Hepatic stellate cell (primary cell): ENCODE data around the gene ICA1.

ENCODE experiments used
- DNase-seq: peaks from one replicate; pipeline ENCODE4 v3.0.0; 2011; ENCODE audit warnings: low spot score

The ICA1 gene

DNA sequence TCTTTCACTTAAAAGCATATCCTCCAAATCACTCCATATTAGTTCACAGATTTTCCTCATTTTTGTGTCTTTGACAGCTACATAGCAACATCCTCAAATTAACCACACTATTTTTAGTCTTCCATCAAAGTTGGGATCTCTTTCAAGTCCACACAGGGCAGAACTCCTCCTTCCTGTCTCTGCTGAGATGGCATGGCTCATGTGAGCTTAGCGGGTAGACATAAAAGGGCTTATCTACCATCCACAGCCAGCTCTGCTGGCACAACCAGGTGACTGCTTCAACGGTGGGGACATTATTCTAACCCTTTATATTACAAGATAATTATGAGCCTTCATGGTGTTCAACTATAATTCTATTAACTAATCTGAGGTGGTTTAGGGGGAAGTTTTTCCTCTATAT is 35.5 kb downstream of the ICA1 start:
- no peak for DNase-seq

DNA sequence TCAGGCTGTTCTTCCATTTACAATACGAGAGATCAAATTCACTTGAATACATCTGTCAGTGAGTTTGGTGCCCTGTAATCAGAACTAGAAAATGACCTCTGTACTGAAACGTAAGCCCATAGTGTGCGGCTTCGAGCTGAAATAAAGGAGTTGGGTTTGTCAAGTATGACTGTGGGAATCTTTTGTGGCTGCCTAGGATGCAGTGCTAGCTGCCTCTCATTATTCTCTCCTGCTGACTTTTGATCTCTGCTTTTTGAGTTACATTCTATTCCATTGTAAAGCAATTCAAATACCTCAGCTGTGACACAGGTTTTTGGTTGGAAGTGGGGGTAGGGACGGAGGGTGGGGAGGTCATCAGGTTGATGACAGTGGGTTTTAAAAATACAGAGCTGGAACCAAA is 40.4 kb downstream of the ICA1 start:
- DNase-seq, result no peak

DNA sequence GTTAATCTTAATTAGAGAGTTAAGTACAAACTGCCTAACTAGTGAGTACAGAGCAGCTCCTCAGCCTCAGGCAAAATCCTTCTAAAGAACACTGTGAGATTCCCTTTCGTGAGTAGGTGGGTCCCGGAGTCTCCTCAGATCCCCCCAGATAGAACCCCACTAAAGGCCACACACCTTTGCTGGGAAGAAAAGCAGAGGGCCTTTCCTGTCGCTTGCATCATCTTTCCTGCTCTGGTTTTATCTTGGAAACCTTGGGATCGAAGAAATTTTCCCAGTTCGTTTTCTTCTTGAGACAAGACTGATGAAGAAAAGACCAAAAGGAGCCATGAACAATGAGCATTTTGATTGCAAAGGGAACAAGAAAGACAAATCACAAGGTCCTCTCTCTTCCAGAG is 40.9 kb downstream of the ICA1 start:
- no peak for DNase-seq

DNA sequence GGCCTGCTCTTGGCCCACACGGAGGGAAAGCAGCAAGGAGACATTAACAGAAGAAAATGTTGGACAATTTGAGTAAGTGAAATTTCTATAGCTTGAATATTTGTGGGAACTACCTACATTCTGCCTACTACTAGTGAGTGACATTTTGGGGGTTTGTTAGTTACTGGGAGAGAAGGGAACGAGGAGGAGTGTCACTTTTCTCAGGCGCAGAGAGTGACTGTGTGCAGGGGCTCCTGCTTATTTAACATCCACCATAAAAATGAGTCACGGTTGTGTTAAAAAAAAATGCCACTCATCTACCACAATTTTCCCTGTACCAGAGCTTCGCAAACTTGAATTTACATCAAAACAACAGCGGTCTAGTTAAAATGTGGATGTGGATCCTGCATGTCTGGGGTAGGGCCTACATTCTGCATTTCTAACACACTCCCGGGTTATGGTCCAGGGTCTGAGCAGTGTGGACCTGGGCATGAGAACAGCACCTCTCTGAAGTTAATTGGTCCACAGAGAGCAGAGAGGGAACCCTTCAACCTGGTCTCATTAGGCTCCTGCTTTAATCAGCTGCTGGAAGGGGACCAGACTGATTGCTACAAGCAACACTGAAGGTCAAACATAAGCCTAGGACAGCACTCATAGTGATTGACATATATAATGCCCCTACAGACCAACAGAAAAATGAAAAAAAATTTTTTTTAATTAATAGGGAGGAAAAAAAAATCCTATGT is 41.4 kb downstream of the ICA1 start:
- no peak for DNase-seq

DNA sequence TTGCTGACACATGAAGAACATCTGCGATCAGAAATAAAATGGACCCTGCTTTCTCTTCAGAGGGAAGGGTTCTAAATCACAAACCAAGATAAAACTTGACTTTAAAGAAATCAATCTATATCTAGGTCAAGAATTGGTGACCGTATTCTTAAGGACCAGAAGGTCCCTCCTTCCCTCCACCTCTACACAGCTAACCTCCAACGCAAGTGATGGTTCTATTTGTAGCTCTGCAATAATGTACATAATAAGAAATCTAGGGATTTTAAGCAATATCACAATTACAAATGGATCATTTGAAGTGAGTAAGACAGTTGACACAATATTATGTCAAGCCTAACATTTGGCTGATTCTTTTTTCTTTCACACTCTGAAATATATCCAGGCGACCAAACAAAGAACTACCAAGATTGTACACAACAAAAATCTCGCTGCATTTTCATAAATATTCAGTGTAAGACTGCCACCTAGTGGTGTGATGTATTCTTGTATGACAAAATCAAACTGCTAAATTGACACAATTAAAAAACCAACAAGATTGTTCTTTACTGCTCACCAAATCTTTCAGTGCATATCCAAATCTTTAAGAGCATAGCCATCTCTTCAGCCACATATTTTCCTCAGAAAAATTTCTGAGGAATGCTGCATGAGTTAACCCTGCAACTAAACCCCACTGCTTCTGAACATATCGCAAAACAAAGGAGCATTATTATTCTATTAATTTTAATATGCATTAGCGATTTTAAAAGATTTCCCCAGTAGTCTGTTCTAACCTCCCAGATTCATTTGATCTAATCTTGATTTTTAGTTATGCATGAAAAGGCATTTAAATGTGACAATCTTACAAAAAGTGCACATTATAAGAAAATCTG is 44.5 kb downstream of the ICA1 start:
- DNase-seq, result peak; percentile 9

DNA sequence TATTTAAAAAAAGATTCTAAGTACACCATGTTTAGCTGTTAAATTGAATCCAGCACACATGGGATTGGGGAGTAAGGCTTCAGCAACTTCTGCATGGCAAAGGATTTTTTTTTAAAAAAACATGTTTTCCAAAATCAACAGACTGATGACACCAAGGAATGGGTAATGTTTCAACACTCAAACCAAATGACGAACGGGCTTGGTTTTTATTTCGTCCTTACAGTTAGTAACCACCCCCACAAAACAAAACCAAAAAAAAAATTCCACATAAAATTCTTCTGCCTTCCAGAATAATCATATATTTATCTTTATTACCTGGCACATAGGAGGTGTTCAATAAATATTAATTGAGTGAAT is 45.7 kb downstream of the ICA1 start:
- no peak for DNase-seq

DNA sequence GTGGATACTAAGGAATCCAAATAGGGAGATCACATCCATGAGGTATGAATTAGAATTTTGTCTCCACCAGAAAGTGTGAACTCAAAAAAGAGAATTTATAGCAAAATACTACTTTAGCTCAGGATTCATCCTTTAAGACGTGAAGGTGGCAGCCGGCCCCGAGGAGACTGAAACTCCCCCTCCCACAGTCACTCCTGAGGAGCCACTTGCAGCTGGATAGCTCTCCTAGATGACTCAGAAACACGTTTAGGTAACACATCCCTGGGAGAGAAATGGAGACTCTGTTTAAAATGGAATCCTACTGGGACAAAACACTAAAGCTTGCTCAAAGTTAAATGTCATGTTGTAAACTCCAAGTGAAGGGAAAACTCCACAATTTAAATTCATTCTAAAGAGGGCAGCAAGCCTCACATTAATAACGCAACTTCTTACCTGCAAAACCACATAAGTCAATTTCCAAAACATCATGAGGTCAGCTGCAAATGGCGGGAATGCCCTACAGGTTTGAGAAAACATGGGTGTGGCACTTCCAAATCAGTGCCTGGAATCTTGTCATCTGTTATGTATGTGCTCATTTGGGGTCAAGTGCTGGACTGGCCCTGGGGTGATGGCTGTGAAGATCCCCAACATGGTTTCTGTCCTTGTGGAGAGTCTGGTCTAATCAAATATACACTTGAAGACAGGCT is 46.2 kb downstream of the ICA1 start:
- no peak for DNase-seq

DNA sequence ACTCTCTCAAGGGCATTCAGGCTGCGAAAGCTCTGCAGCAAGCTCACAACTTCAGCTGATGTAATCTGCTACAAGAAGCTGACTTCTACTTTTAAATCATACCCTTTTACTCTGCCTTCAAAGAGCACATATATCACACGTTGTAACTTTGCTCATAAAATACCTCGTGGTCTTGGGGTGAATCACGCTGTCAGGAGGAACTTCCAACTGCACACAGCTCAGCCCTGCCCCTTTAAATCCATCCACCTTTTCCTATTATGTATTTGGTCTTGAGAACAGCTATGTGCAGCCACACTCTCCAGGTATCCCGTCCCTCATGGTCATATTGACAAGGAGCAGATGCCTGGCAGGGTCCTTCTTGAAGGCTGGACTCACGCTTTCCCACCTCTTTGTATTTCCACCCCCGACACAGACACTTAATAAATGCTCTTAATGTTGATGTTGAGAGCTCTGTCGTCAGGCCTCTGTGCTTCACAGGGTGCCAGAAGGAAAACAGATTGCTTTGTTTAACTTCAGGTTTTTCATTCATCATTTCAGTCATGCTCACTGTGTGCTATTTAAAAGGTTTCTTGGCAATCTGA is 47.6 kb downstream of the ICA1 start:
- no peak for DNase-seq

DNA sequence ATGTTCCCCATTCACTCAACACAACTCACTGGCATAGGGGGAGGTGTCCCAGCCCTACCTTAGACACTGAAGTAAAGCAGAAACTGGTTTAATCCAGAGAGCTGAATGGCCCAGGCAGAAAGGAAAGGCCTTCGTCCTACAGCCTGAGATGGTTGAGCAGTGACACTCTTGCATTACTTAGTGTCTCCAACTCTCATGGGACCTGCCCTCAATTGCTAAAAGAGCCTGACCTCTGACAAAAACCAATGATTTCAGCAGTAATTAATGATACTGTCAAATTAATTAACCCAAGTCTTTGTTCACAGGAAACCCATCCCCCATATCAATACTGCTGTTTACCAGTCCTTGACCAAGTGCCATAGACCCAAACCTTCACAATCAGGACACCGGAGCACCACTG is 48.6 kb downstream of the ICA1 start:
- no peak for DNase-seq

DNA sequence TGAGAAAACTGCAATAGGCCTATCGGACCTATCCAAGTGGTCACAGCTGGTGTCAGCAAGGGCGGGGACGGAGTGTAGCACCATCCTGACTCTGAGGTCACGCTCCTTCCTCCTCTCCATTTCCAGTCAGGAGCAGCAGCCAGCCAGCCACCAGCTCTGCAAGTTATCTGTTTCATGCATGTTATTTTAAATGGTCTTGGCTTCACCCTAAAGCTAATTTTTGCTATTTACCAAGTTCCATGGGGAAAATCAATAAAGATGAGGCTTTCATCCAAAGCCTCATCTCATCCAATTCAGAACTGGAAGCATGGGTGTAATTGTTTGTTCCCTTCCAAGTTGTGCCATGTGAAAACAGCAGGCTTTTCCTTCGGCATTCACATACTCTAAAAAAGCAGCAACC is 49.3 kb downstream of the ICA1 start:
- DNase-seq, result no peak

DNA sequence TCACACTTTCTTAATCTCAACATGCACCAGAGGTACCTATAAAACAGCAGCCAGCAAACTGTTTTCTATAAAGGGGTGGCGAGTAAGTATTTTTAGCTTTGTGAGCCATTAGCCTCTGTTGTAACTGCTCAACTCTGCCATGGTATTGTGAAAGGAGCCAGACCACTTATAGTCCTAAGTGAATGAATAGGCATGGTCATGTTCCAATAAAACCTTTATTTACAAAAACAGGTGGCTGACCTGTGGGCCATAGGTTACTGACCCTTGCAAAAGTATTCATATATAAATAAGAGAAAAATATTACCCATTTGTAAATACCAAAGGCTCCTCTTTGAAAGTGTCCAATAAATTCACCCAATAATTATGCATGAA is 50.3 kb downstream of the ICA1 start:
- no peak for DNase-seq

DNA sequence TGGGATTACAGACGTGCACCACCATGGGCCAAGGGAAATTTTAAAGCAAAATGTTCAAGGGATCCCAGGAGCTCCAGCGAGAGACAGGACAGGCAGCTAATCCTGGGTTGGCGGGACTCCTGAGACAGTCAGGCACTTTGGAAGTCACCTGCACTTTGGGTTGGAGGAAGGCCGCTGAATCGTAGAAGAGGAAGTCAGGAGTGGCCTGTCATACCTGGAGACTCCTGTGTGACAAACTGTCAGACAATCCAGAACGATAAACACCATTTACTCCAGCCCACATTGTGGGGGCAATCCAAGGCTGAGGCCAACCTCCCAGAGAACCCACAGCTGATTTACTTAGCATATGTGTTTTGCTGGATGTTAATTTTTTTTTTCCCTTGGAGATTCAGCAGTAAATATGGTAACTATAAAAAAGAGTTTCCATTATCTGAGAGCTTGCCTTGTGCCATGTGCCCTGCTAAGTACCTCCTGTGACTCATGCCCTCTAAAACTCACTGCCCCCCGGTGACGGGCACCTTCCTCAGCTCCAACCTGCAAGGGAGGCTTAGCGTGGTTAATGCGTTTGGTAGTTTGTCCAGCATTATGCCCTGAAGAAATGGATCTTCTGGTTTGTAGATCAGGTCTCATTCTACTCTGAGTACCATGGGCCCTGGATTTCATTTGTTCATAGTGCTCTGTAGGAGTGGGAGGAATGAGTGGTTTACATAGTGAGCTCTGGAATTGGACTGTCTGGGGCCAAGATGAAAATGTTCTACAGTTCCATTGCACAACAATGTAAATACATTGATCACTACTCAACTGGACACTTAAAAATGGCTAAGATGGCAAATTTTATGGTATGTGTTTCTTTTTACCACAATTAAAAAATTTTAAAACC is 50.9 kb downstream of the ICA1 start:
- no peak for DNase-seq

DNA sequence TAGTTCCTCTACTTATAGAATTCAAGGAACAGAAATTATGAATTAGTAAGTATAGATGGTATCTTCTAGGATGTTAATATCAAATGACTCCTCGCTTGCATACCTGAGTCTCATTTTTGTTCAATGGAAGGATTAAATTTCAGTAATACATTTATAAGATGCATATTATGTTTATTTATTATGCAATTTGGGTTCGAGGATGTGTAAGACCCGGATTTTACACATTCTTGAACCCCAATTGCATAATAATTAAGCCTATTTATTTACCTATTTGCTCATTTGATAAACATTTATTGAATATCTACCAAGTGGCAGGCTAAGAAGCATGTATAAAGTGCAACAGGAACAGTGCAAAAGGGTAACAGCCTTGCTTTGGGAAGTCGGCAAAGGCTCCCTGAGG is 52.6 kb downstream of the ICA1 start:
- DNase-seq, result no peak

DNA sequence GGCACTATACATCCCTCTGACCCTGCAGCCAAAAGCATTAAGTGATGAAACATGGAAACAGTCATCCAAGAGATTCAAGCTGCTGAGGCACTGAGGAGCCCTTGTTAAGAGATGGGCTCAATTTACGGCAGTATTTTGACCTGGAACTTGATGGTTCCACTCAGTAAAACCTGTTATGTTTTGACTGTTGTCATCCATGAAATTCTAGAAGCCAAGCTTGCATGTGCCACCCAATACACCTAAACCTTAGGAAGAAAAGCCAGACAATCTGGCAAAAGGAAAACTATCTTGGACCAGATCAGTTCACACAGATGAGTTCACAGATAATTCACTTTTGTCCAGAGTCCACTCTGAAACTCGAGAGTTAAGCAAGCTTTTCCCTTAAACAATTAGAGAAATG is 53.2 kb downstream of the ICA1 start:
- DNase-seq, result no peak

DNA sequence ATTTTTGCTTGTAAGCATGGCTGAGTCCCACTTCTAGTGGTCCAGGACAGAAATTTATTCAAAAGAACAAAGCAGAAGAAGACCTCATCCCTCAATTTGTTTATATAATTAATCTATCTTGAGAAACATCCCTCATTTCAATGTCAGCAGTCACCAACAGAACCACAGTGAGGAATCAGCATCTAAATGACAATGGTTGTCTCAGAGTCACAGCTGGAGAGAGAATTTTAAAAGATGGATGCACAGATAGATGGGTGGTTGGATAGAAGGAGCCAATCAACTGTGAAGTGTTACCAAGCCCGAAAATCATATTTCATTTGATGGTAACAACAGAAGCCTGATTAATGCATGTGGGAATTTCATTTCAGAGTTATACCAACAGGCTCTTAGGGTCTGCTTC is 55.0 kb downstream of the ICA1 start:
- DNase-seq, result no peak

DNA sequence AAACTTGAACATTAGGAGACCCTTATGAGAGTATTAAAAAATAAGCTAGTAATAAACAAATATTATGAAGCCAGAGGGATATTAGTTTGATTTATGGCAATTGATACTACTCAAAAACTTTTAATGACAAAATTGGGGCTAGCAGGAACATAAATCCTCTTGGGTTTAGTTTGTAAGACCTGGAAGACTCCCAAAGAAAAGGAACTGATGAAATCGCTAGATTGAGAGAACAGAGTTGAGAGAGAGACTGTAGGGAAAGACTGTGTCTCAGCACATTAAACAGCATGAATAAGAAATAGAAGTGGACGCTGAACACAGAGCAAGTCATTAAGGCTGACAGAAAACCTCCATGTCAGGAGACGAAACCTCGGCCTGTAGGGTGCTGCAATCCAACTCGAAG is 56.4 kb downstream of the ICA1 start:
- no peak for DNase-seq

DNA sequence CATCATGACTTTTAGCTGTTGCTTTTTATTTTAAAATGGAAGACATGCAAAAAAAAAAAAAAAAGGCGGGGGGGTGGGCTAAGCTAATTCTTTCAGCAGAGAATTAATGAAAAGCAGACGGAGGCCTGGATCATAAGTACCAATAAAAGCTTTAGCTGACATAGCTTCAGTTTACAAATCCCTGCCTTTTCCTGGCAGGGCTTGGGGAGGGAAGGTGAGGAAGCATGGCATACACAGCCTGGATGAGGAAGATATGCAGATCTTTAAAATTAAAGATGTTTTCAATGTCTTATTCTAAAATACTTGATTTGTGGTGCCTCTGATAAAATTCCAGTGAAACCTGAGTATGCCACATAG is 57.0 kb downstream of the ICA1 start:
- no peak for DNase-seq

DNA sequence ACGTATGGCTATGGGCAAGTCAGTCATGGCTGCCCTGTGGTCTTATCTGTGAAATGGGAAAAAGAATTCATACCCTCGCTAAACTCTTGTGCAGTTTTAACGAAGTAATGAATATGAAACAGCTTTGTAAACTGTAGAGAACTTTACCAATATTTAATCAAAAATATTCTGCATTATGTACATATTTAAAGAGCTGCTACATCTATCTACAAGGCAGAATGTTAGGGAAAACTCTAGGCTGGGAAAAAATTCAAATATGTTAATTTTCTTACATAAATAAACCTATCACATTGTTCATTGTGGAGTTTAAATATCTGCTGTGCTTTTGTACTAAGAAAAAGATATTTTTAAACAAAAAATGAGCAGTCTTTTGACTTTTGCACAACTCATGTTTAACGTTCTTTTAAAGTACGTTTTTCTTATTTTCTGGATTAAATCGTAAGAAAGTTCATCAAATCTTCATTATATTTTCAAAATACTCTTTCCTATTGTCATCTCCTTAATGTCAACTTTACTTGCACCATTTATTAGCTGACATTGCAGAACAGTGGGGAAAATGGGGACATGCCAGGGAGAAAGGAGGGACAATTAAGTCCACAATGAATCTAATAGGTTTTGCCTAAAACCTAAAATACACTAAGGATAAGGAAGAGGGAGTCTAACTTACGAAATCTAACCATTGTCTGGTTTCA is 57.5 kb downstream of the ICA1 start:
- no peak for DNase-seq

DNA sequence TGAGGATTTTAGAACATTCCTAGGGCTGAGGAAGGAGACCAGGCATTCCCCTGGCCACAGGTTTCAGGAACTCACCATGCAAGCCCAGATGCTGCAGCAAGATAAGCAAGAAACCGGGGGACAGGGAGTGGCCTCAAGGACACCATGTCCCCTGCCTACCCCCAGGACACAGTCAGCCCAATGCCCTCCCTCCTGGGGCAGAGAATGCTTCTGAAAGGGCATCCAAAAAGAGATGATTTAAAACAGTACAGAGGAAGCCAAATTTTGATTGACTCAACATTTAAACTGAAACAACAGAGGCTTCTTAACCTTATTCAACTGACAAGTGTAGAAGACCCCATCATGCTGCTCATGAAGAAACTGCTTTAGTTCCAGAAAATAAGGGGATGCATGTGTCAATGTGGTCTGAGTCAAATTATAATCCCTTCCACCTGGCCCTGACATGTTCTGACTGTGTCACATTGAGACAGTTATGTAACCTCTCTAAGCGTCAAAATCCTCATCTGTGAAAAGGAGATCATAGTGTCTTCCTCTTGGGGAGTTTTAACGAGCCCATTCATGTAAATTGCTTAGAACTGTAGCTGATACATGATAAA is 60.0 kb downstream of the ICA1 start:
- no peak for DNase-seq

DNA sequence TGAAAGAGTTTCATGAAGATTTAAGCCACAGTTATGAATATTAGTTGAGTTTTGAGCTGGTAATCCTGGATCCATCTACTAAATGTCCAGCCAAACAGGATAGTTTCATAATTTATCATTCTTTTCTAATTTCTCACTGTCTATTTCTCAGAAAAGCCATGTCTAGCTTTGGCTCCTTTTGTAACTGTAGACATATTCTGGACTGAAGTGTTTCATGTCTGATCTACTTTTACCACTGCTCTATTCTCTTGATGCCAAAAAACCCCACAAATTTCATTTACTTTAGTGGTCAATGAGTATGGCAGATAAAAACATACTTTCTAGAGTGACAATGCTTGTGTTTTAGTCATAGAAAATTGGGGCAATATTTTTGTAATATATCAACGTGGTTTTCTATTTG is 61.2 kb downstream of the ICA1 start:
- DNase-seq, result no peak

DNA sequence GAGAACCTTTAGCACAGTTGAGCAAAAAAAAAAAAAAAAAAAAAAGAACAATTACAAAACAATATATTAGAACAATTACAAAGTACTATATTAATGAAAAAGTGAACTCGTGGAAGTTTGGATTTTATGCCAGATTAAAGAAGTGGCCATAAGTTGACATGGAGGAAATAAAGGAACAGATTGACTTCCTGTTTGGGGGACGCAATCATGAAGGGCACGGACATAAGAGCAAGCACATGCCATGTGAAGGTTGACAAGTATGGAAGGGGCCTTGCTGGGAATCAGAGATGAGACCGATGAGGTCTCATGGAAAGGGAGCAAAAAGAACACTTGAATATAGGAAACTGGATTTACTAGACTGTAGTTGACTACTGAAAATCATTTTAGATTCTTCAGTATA is 61.7 kb downstream of the ICA1 start:
- no peak for DNase-seq
